Measurements from ENCODE around the gene GABRR2.

GABRR2 gene

GRCh38 chr6:89315249-89315885 lies at the start of gene GABRR2:
GABRR2 (minus strand) TSS chr6:89315299; CDS start chr6:89315165, 134 bp downstream.
- DNase-seq (ENCODE audit: low read depth in 1 of 2, low spot score in 1 of 2): no peak

- DNase-seq (ENCODE audit: low read depth in 1 of 2, low spot score in 1 of 2): no peak
Measured at GRCh38 chr6:89364586-89364985, 49.5 kb upstream of the GABRR2 start.

- no peak for DNase-seq (ENCODE audit: low read depth in 1 of 2, low spot score in 1 of 2)
Measured at GRCh38 chr6:89361171-89361570, 46.1 kb upstream of the GABRR2 start.

GRCh38 chr6:89360415-89360999 lies 45.4 kb upstream of the GABRR2 start:
- no peak for DNase-seq (ENCODE audit: low read depth in 1 of 2, low spot score in 1 of 2)

GRCh38 chr6:89359561-89359960 lies 44.5 kb upstream of the GABRR2 start:
- no peak for DNase-seq (ENCODE audit: low read depth in 1 of 2, low spot score in 1 of 2)

- DNase-seq (ENCODE audit: low read depth in 1 of 2, low spot score in 1 of 2): no peak
Measured at GRCh38 chr6:89357390-89357789, 42.3 kb upstream of the GABRR2 start.

- DNase-seq (ENCODE audit: low read depth in 1 of 2, low spot score in 1 of 2): no peak
Measured at GRCh38 chr6:89356642-89357170, 41.6 kb upstream of the GABRR2 start.

- DNase-seq (ENCODE audit: low read depth in 1 of 2, low spot score in 1 of 2): no peak
Measured at GRCh38 chr6:89355511-89356194, 40.6 kb upstream of the GABRR2 start.

- DNase-seq (ENCODE audit: low read depth in 1 of 2, low spot score in 1 of 2): no peak
Measured at GRCh38 chr6:89353702-89354392, 38.7 kb upstream of the GABRR2 start.

GRCh38 chr6:89353118-89353556 lies 38.0 kb upstream of the GABRR2 start:
- DNase-seq (ENCODE audit: low read depth in 1 of 2, low spot score in 1 of 2): no peak

- peak; percentile 47 to 60 for DNase-seq (ENCODE audit: low read depth in 1 of 2, low spot score in 1 of 2)
Measured at GRCh38 chr6:89352278-89353117, 37.4 kb upstream of the GABRR2 start, which contains the start of gene UBE2J1. UBE2J1 (minus strand) TSS chr6:89352722; CDS start chr6:89352569, 153 bp downstream.

GRCh38 chr6:89351671-89352277 lies 36.7 kb upstream of the GABRR2 start:
- no peak for DNase-seq (ENCODE audit: low read depth in 1 of 2, low spot score in 1 of 2)

GRCh38 chr6:89350281-89350966 lies 35.3 kb upstream of the GABRR2 start:
- no peak for DNase-seq (ENCODE audit: low read depth in 1 of 2, low spot score in 1 of 2)

- DNase-seq (ENCODE audit: low read depth in 1 of 2, low spot score in 1 of 2): no peak
Measured at GRCh38 chr6:89348372-89348771, 33.3 kb upstream of the GABRR2 start.

- DNase-seq (ENCODE audit: low read depth in 1 of 2, low spot score in 1 of 2): no peak
Measured at GRCh38 chr6:89347825-89348224, 32.7 kb upstream of the GABRR2 start.

- no peak for DNase-seq (ENCODE audit: low read depth in 1 of 2, low spot score in 1 of 2)
Measured at GRCh38 chr6:89346433-89346832, 31.3 kb upstream of the GABRR2 start.

GRCh38 chr6:89339565-89339964 lies 24.5 kb upstream of the GABRR2 start:
- DNase-seq (ENCODE audit: low read depth in 1 of 2, low spot score in 1 of 2): no peak

- DNase-seq (ENCODE audit: low read depth in 1 of 2, low spot score in 1 of 2): no peak
Measured at GRCh38 chr6:89335164-89335563, 20.1 kb upstream of the GABRR2 start.

- DNase-seq (ENCODE audit: low read depth in 1 of 2, low spot score in 1 of 2): no peak
Measured at GRCh38 chr6:89330910-89331309, 15.8 kb upstream of the GABRR2 start.

- no peak for DNase-seq (ENCODE audit: low read depth in 1 of 2, low spot score in 1 of 2)
Measured at GRCh38 chr6:89328976-89329375, 13.9 kb upstream of the GABRR2 start.

All from activated T-helper 1 cell treated with anti-CD3 and anti-CD28 coated beads, Interleukin-2, amount 50 U/mL, for 16 hours (primary cell).